GM21360 (cell line): ENCODE measurements around the gene PITX3.
A peak's percentile ranks its signal among the peaks of the same experiment; 100 is the strongest.
"Not testable (repeated sequence)": the region's sequence is repeated elsewhere in the genome, so short reads cannot be mapped to it uniquely, and the experiment has no call there.

Source experiments
- ATAC-seq: cut with Tn5 transposase; IDR thresholded peaks from one replicate; pipeline ENCODE4 v1.9.1; 2021; ENCODE audit warnings: mild to moderate bottlenecking, moderate library complexity; ENCODE audit not compliant: unreplicated experiment

PITX3 gene

GRCh38 chr10:102229810-102230263, 11.5 kb downstream of the PITX3 start:
- no peak for ATAC-seq

GRCh38 chr10:102227050-102227449, 14.3 kb downstream of the PITX3 start:
- ATAC-seq: no peak

GRCh38 chr10:102226542-102226870, 14.8 kb downstream of the PITX3 start:
- ATAC-seq: no peak

- peak; percentile 79 for ATAC-seq
Observed at GRCh38 chr10:102225646-102226541, 15.4 kb downstream of the PITX3 start, which contains the start of gene ELOVL3. ELOVL3 (plus strand) TSS chr10:102226299; CDS start chr10:102226549, 250 bp downstream.

- no peak for ATAC-seq
Observed at GRCh38 chr10:102222797-102223196, 18.5 kb downstream of the PITX3 start.

GRCh38 chr10:102220612-102221011, 20.7 kb downstream of the PITX3 start:
- no peak for ATAC-seq

GRCh38 chr10:102219370-102219769, 21.9 kb downstream of the PITX3 start:
- ATAC-seq: no peak

GRCh38 chr10:102213599-102213998, 27.7 kb downstream of the PITX3 start:
- ATAC-seq: not testable (repeated sequence)

GRCh38 chr10:102211615-102212299, 29.6 kb downstream of the PITX3 start:
- no peak for ATAC-seq

GRCh38 chr10:102208311-102209035, 32.8 kb downstream of the PITX3 start:
- no peak for ATAC-seq

GRCh38 chr10:102202386-102202785, 38.9 kb downstream of the PITX3 start:
- no peak for ATAC-seq

GRCh38 chr10:102200751-102201640, 40.3 kb downstream of the PITX3 start:
- no peak for ATAC-seq

- no peak for ATAC-seq
Observed at GRCh38 chr10:102198027-102198426, 43.3 kb downstream of the PITX3 start.

- no peak for ATAC-seq
Observed at GRCh38 chr10:102196893-102197292, 44.4 kb downstream of the PITX3 start.

GRCh38 chr10:102195296-102195870, 45.9 kb downstream of the PITX3 start:
- no peak for ATAC-seq

GRCh38 chr10:102191956-102192355, 49.4 kb downstream of the PITX3 start:
- ATAC-seq: no peak

GRCh38 chr10:102188941-102189898, 52.1 kb downstream of the PITX3 start:
- ATAC-seq: not testable (repeated sequence)

GRCh38 chr10:102188298-102188940, 52.9 kb downstream of the PITX3 start:
- ATAC-seq: no peak
